SK-N-SH (cell line): ENCODE measurements around the gene BTAF1.

Experiments used
- EZH2phosphoT487 ChIP-seq: fragments of 200-600 bp; sonication (generic); IDR thresholded peaks from 2 replicates; pipeline ENCODE4 v1.6.1; 2017; ENCODE audit warnings: low read depth, mixed run types, mild to moderate bottlenecking, antibody characterized with exemption, moderate library complexity, borderline replicate concordance
- POLR2AphosphoS5 ChIP-seq: IDR thresholded peaks from 2 replicates; pipeline ENCODE4 v1.6.1; 2012; ENCODE audit warnings: low read depth, low read length
- RFX5 ChIP-seq: IDR thresholded peaks from 2 replicates; pipeline ENCODE4 v1.6.1; 2012; ENCODE audit warnings: mild to moderate bottlenecking, improper control_type of control experiment, low read length
- SIN3A ChIP-seq: IDR thresholded peaks from 2 replicates; pipeline ENCODE4 v1.6.1; 2012; ENCODE audit warnings: low read depth, mild to moderate bottlenecking, low read length, moderate library complexity, borderline replicate concordance
- USF1 ChIP-seq: IDR thresholded peaks from 2 replicates; pipeline ENCODE4 v1.4.0; 2012; ENCODE audit warnings: low read depth, borderline replicate concordance
- YY1 ChIP-seq: IDR thresholded peaks from 2 replicates; pipeline ENCODE4 v1.4.0; 2012; ENCODE audit warnings: low read depth, mild to moderate bottlenecking
- ZBTB33 ChIP-seq: IDR thresholded peaks from 2 replicates; pipeline ENCODE4 v1.4.0; 2012; ENCODE audit warnings: low read depth, borderline replicate concordance
- TF ChIP-seq, protein P1 (sequence below): fragments of 200-600 bp; sonication (generic); IDR thresholded peaks from 2 replicates; pipeline ENCODE4 v1.6.1; 2017; ENCODE audit warnings: antibody characterized with exemption, mild to moderate bottlenecking, moderate library complexity
- TF ChIP-seq, protein P2 (sequence below): IDR thresholded peaks from 2 replicates; pipeline ENCODE4 v1.4.0; 2012; ENCODE audit warnings: low read depth

DNA sequence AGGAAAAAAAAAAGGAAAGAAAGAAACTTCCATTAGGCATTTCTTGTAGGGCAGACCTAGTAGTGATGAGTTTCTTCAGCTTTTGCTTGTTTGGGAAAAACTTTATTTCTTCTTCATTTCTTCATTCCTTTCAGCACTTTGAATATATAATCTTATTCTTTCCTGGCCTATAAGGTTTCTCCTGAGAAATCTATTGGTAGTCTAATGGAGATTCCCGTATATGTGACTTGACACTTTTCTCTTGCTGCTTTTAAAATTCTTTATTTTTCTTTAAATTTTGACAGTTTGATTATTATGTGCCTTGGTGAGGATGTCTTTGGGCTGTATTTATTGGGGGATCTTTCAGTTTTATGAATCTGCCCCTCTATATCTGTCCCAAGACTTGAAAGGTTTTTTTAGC is 3.9 kb upstream of the BTAF1 start:
- TF ChIP-seq, protein P1, sequence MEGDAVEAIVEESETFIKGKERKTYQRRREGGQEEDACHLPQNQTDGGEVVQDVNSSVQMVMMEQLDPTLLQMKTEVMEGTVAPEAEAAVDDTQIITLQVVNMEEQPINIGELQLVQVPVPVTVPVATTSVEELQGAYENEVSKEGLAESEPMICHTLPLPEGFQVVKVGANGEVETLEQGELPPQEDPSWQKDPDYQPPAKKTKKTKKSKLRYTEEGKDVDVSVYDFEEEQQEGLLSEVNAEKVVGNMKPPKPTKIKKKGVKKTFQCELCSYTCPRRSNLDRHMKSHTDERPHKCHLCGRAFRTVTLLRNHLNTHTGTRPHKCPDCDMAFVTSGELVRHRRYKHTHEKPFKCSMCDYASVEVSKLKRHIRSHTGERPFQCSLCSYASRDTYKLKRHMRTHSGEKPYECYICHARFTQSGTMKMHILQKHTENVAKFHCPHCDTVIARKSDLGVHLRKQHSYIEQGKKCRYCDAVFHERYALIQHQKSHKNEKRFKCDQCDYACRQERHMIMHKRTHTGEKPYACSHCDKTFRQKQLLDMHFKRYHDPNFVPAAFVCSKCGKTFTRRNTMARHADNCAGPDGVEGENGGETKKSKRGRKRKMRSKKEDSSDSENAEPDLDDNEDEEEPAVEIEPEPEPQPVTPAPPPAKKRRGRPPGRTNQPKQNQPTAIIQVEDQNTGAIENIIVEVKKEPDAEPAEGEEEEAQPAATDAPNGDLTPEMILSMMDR, result no peak
- no peak for TF ChIP-seq RFX5
- no peak for TF ChIP-seq YY1
- TF ChIP-seq USF1, result no peak
- no peak for TF ChIP-seq SIN3A
- TF ChIP-seq ZBTB33, result no peak
- no peak for TF ChIP-seq POLR2AphosphoS5
- TF ChIP-seq, protein P2, sequence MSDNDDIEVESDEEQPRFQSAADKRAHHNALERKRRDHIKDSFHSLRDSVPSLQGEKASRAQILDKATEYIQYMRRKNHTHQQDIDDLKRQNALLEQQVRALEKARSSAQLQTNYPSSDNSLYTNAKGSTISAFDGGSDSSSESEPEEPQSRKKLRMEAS, result no peak
- no peak for TF ChIP-seq EZH2phosphoT487
